ENCODE results near the gene MRPL44.

The MRPL44 gene

GRCh38 chr2:223957092-223957851 is at the start of gene MRPL44:
Gene MRPL44, plus strand, starts transcription at chr2:223957463. Its CDS starts 10 bp downstream, at chr2:223957473.
- peak; percentile 97 for DNase-seq

GRCh38 chr2:223908304-223908998 is 48.8 kb upstream of the MRPL44 start:
- no peak for DNase-seq

DNA sequence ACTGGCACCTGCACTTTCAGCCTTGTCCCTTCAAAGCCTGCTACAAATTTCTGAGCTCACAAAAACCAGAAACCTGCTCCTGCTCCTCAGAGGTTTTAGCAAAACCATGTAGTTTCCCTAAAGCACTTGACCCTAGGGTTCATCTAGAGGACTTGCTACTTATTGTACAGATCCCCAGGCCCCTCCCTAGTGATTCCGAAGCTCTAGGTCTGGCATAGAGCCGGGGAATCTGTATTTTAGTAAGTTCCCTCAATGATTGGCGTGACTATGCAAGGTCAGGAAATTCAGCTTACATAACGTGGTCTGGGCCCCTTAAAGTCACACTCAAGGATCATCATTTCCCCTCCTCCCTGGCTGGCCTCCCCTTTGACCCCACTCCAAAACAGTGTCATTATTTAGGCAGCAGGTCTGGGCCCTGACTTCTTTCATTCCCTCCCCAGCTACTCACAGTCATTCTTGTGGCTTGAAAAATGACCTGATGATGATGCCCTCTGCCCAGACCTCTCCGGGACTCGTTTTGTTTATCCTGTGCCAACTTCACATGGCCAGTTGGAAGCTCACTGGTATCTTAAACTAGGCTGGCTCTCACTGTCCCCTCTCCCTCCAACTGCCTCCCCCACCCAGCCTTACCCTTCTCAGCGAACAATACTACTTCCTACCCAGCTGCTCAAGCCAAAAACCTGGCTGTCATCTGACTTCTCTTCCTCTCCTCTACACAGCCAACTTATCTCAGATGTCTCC is 48.1 kb upstream of the MRPL44 start:
- DNase-seq: no peak

DNA sequence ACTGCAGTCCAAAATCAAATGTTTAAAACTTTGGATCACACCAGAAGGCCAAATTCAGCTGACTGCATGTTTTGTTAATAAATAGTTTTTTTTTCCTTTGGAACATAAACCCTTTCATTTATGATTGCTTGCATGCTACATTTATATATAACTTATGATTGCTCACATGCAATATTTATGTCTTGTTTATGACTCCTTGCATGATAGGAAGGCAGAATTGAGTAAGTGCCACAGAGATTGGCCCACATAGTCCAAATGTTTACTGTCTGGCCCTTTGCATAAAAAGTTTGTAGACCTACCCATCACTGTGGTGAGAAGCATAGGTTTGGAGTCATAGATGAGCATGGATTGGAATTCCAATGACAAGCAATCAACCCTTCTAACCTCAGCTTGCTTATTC is 42.9 kb upstream of the MRPL44 start:
- DNase-seq: no peak

DNA sequence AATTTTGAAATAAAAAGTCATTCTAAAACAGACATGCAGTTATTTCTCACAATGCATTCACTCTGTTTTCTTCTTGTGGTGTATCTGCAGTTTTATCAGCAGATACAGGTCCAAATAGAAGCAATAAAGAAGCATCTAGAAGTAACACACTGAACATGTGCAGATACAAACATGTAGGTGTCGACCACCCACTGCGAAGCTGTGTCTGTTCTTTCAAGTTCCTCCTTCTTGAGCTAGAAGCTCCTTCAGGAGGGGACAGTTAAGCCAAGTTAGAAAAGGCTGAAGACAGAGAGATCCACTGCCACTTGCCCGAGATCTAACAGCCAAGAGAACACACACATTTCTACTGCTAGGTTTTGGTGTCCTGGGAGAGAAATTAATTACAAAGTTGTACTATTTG is 42.2 kb upstream of the MRPL44 start:
- DNase-seq: no peak

DNA sequence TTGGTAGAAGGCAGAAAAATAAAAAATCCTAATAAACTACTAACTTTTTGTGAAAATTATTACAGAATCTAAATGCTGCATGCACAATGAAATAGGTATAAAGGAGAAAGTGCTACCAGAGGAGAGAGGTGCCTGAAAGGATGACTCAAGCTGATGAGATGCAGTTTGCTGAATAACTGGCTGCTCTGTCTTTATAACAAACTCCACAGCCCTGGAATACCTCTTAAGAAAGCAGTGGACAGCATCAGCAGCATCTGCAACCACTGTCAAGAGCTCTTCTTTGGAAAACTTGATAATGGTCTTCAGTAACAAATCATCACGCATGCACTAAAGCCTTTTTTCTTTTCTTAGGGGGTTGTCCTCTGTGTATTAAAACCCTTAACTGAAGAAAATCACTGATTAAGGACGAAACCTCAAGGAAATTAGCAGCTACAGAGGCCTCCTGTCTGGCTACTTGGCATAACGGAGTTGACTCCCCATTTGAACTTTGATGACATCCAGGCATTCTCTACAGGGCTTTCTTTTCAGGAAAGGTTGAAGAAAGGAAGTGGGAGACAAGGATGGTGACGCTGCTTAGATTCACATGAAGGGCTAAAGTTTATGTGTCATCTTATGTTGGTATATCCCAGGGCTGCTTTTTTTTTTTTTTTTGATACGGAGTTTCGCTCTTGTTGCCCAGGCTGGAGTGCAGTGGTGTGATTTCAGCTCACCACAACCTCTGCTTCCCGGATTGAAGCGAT is 40.9 kb upstream of the MRPL44 start:
- DNase-seq: no peak

GRCh38 chr2:223918671-223919134 is 38.6 kb upstream of the MRPL44 start:
- no peak for DNase-seq

DNA sequence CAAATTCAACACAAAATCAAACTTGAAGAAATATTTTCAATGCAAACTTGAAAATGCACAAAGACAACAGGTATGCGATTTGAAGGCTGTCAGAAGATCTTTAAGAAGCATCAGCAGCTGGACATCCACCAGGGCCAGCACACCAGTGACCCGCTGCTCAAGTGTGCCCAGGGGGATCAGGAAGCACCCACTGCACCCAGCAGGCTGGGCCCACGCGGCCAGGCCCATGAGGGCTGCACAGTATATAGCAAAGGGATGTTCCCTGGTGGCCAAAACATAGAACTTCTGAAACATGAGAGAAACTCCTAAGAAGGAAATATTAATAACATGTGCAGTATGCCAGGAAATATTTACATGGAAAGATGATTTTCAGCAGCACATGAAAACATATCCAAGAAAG is 37.2 kb upstream of the MRPL44 start:
- DNase-seq: no peak

GRCh38 chr2:223921204-223921603 is 36.1 kb upstream of the MRPL44 start:
- DNase-seq: no peak

DNA sequence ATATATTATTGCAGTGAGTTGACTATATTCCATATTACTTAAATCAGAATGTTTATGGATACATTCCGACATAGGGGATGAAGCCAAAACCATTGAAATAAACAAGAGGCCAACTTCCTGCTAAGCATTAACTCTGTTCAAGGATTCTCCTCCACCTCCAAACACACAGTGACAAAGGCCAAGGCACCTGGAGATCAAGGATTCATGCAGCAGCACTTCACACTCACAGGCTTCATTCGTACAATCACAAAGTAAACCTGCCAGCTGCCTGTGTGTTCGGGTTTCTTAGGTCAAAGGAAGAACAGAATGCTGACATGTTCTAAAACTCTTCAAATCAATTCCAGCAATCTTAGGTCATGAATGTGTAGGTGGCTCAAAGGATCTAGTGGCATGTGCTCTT is 35.0 kb upstream of the MRPL44 start:
- no peak for DNase-seq

GRCh38 chr2:223923976-223924375 is 33.3 kb upstream of the MRPL44 start:
- no peak for DNase-seq

DNA sequence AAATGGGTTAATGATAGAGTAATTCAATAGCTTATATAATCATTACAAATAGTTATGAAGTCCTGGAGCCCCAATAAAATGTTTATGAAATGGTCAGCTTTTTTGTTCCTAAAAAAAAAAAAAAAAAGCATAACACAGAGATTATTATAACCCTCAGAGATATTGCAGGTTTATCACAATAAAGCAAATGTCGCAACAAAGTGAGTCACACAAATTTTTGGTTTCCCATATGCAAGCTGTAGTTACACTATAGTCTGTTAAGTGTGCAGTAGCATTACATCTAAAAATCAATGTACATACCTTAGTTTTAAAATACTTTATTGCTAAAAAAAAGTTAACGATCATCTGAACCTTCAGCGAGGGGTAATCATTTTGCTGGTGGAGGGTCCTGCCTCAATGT is 32.2 kb upstream of the MRPL44 start:
- no peak for DNase-seq

DNA sequence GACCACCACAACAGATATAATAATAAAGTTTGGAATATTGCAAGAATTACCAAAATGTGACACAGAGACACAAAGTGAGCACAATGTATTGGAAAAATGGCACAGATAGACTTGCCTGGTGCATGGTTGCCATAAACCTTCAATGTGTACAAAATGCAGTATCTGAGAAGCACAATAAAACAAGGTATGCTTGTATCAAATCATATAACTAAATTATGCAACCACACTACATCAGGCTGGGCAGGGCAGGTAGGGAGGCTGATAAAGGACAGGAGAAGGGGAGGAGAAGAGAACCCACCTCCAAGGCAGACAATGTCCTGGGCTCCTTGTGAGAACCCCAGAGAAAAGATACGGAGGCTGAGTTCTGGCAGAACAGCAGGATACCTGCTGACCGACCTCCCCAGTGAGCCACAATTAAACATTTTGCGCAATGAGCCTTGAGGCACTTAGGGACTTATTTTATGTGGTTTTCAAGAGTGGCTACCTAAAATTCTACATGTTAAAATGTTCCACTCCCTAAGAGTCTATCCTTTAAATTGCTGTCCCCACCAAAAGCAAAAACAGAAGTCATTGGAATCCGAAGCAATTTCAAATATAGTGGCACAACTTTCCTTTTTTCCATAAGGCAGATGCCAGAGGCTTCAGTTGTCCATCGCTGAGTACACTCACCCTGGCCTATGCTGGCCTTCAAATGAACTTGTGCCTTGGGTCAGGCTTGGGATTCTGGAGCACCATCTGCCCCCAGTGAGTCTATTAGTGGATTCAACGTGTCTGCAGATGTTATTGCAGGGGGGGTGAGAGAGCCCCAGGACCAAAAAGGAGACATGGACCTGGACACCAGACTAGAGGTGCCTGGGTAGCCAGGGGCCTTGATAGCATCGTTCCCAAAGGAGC is 28.9 kb upstream of the MRPL44 start:
- no peak for DNase-seq

DNA sequence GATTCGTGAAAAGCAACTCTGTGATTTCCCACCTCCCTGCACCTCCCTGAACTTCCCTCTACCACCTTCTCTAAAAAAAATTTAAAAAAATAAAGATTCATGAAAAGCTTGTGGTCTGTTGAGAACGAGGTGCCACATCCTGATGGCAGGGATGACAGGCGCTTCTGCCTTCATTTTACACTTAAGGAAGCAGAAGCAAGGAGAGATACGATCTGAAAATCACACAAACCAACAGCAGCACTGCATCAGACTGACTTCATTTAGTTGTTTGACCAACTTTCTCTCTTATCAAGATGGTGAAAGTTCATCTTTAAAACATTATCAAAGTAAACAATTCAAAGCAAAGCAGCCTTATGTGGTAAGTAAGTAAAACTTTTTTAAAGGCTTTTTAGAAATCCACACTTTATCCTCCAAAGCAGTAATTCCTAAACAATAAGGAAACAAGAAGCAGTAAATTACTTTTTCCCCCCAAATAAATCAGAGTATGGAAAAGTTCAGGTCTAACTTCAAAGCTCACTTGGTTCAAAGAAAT is 27.6 kb upstream of the MRPL44 start:
- DNase-seq: no peak

DNA sequence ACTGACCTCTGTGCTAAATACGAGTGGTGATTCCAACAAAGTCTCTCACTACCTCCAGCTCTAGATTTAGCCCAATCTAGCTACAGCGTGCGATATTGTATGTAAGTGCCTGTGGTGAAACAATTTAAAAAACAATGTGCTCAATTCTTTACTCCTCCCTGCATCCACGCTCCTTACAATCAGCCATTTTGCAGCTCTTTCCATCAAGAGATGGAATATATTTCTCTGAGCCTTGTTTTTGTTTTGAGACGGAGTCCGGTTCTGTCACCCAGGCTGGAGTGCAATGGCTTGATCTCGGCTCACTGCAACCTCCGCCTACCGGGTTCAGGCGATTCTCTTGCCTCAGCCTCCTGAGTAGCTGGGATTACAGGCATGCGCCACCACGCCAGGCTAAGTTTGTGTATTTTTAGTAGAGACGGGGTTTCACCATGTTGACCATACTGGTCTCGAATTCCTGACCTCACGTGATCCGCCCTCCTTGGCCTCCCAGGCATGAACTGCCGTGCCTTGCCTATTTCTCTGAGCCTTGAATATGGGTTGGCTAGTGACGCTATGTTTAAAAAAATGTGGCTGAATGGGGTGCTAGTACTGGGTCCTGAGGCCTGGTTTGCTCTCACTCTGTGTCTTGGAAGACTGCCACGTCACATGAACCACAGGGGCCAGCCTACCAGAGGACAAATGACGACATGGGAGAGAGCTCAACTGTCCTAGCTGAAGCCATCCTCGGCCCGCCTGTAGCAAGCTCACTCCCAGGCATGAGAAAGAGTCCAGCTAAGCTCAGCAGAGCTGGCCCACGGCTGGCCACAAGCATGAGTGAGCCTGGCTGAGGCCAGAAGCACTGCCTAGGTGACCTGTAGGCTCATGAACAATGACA is 26.9 kb upstream of the MRPL44 start:
- no peak for DNase-seq

- DNase-seq: no peak
Observed at GRCh38 chr2:223932816-223933800, 24.2 kb upstream of the MRPL44 start.

- DNase-seq: no peak
Observed at GRCh38 chr2:223934870-223935269, 22.4 kb upstream of the MRPL44 start.

- no peak for DNase-seq
Observed at GRCh38 chr2:223935459-223936125, 21.7 kb upstream of the MRPL44 start.

DNA sequence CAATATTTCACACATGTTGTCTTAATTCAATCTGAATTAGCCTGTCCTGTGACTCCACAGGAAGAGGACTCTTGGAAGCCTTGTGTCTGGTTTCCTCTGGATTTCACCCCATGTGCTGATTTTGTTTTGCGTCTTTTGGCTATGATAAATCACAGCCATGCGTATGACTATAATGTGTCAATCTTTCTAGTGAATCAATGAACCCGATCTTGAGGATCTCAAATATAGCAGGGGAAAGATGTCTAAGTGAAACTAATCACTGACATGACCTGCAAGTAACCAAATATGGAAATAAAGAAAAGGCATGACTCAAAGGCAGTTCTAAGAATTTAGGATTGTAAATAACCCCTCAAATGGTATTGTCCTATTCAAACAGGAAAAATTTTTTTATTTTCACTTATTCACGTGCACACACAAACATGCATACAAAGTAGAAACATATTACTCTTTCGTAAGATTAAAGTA is 20.4 kb upstream of the MRPL44 start:
- no peak for DNase-seq
